Calu3 (cell line): ENCODE results near the gene ZNF583. TPM values are rescaled to one million over a fixed set of nuclear protein-coding genes. Genes with fewer than 3 reads are reported as not detected.

Experiments used
- BruUV-seq: library from RNA; stranded (reverse); fragments of 400-500 nt; replicated peaks from 2 replicates; lab custom pipeline; 2021; lab: Mats Ljungman, UMichigan
- CTCF ChIA-PET: fragments of 300-600 bp; sonication (Branson Sonifier 250); formaldehyde crosslinking; loops from one replicate; lab custom pipeline; 2022; ENCODE audit warnings: antibody characterized with exemption; lab: Charles Lee
- DNase-seq: peaks from one replicate; pipeline ENCODE4 v3.0.0; 2022
- H3K27ac Mint-ChIP-seq: one replicate; pipeline ENCODE4 v1.8.0; 2022; ENCODE audit warnings: mixed read lengths; ENCODE audit not compliant: unreplicated experiment
- H3K27me3 Mint-ChIP-seq: one replicate; pipeline ENCODE4 v1.8.0; 2022; ENCODE audit warnings: mixed read lengths; ENCODE audit not compliant: unreplicated experiment
- H3K36me3 Mint-ChIP-seq: one replicate; pipeline ENCODE4 v1.8.0; 2022; ENCODE audit warnings: mild to moderate bottlenecking, moderate library complexity, mixed read lengths; ENCODE audit not compliant: insufficient read depth, unreplicated experiment
- H3K4me1 Mint-ChIP-seq: one replicate; pipeline ENCODE4 v1.8.0; 2022; ENCODE audit warnings: mild to moderate bottlenecking, low read depth, mixed read lengths; ENCODE audit not compliant: unreplicated experiment
- H3K4me3 Mint-ChIP-seq: one replicate; pipeline ENCODE4 v1.8.0; 2022; ENCODE audit warnings: mild to moderate bottlenecking, low read depth, moderate library complexity, mixed read lengths; ENCODE audit not compliant: unreplicated experiment
- H3K9me3 Mint-ChIP-seq: one replicate; pipeline ENCODE4 v1.8.0; 2022; ENCODE audit warnings: low read depth, mixed read lengths; ENCODE audit not compliant: unreplicated experiment
- intact Hi-C: fragments of 100-400 bp; cut with micrococcal nuclease; formaldehyde crosslinking; loops from one replicate; pipeline ENCODE4 v1.10.0; 2022; ENCODE audit not compliant: unreplicated experiment
- total RNA-seq: library from RNA; stranded (reverse); gene quantifications from 2 replicates; pipeline ENCODE4 v1.2.3, GENCODE V29; 2022
- TF ChIP-seq, protein P1 (sequence below): fragments of 200-600 bp; IDR thresholded peaks from one replicate; pipeline ENCODE4 v1.8.0; 2022; ENCODE audit warnings: antibody characterized with exemption; ENCODE audit not compliant: unreplicated experiment

Gene ZNF583
- total RNA-seq, 1 experiment from 2014 or later: 2.3 TPM

DNA sequence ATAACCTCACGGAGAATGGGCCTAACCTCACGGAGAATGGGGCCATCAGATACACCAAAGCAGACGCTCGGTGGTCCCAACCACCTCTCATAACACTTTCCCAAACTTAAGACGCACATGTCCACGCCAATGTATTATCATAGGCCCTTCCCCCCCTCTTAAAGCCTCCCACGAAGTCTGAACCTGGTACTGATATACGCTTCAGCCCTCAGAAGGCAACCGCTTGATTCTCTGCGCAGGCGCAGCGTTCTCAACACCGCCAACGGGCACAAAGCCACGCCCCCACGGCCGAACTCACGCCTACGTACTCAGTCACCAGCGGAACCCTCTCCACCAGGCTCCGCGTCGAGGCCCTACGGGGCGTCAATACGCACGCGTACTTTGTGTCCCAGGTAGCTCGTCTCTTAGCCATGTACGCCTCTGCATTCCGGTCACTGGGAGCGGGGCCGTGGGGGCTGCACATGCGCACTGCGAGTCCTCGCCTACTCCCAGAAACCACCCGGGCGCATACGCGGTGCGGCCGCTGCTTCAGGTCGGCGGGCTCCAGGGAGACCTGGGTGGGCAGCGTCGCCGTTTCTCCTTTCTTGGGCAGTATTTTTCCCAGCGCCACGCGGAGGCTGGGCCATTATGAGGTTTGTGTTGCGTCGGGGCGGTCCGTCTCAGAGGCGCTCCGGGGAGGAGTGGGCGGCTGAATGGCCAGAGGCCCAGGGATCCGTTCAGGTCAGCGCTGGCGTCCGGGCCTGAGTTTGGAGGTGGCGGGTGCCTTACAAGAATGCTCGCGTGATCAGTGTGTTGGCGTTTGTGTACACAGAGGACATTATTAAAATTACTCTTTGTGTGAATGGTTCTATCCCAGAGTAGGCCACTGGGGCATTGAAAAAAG is 36.1 kb upstream of the ZNF583 start:
- intact Hi-C loops: no loop called here
- Mint-ChIP-seq H3K27ac (no peak overlapping the region), H3K4me1 (no peaks in the 10 kb centered on the region), H3K36me3 (no peaks in the 10 kb centered on the region), H3K4me3 (peak overlapping the region; percentile 16), H3K27me3 (no peaks in the 10 kb centered on the region), H3K9me3 (peaks cover 31% of the 10 kb centered on the region)
- TF ChIP-seq, protein P1, sequence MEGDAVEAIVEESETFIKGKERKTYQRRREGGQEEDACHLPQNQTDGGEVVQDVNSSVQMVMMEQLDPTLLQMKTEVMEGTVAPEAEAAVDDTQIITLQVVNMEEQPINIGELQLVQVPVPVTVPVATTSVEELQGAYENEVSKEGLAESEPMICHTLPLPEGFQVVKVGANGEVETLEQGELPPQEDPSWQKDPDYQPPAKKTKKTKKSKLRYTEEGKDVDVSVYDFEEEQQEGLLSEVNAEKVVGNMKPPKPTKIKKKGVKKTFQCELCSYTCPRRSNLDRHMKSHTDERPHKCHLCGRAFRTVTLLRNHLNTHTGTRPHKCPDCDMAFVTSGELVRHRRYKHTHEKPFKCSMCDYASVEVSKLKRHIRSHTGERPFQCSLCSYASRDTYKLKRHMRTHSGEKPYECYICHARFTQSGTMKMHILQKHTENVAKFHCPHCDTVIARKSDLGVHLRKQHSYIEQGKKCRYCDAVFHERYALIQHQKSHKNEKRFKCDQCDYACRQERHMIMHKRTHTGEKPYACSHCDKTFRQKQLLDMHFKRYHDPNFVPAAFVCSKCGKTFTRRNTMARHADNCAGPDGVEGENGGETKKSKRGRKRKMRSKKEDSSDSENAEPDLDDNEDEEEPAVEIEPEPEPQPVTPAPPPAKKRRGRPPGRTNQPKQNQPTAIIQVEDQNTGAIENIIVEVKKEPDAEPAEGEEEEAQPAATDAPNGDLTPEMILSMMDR: no peak
- CTCF ChIA-PET: no interaction called here
- DNase-seq: peak; percentile 6
- BruUV-seq: no TSS peak

DNA sequence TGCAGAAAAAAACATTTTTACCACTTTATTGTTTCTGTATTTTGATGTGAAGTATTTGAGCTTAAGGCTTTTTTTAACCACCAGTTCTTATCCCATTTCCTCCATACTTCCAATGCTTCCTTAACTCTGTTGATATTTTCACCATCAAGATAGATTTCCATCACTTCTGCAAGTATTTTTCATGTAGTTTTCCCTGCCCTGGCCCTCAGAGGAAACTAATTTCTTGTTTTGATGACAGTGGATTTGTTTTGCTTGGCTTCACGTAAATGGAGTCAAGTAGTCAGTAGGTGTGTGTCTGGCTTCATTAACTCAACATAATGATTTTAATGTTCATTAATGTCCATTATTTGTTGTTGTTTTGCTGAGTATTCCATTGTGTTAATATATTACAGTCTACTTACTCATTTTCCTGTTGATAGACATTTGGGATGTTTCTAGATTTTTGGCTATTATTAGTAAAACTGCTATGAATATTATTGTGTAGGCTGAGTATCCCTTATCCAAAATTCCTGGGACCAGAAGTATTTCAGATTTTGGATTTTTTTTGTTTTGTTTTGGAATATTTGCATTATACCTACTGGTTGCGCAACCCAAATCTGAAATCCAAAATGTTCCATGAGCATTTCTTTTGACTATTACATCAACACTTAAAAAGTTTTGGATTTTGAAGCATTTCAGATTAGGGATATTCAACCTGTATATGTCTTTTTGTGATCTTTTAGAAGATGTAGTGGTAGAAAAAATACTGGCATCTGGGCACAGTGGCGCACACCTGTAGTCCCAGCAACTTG is 34.1 kb upstream of the ZNF583 start:
- Mint-ChIP-seq H3K27me3 (no peaks in the 10 kb centered on the region), H3K4me1 (no peaks in the 10 kb centered on the region), H3K36me3 (no peaks in the 10 kb centered on the region), H3K4me3 (no peak overlapping the region), H3K27ac (no peak overlapping the region), H3K9me3 (peaks cover 24% of the 10 kb centered on the region)
- no peak for DNase-seq
- no TSS peak for BruUV-seq
- TF ChIP-seq, protein P1: no peak
- intact Hi-C loops: no loop called here
- CTCF ChIA-PET: no interaction called here

GRCh38 chr19:56372281-56372680 is 31.9 kb upstream of the ZNF583 start:
- H3K36me3 Mint-ChIP-seq: no peaks in the 10 kb centered on the region
- H3K9me3 Mint-ChIP-seq: peaks cover 26% of the 10 kb centered on the region
- H3K27ac Mint-ChIP-seq: no peak overlapping the region
- no peak overlapping the region for H3K4me3 Mint-ChIP-seq
- TF ChIP-seq, protein P1: no peak
- BruUV-seq: no TSS peak
- DNase-seq: no peak
- CTCF ChIA-PET: interaction anchor here (0.6 kb wide), 1 partner anchor 99 kb away, joined by 5 read pairs; no protein-coding TSS in a partner anchor
- no peaks in the 10 kb centered on the region for H3K4me1 Mint-ChIP-seq
- intact Hi-C loops: no loop called here
- H3K27me3 Mint-ChIP-seq: no peaks in the 10 kb centered on the region

- intact Hi-C loops: no loop called here
- Mint-ChIP-seq H3K4me1 (no peaks in the 10 kb centered on the region), H3K9me3 (peaks cover 24% of the 10 kb centered on the region), H3K27ac (no peak overlapping the region), H3K36me3 (no peaks in the 10 kb centered on the region), H3K27me3 (no peaks in the 10 kb centered on the region), H3K4me3 (no peak overlapping the region)
- DNase-seq: no peak
- CTCF ChIA-PET: no interaction called here
- BruUV-seq: no TSS peak
- TF ChIP-seq, protein P1: no peak
These were observed 26.8 kb upstream of the ZNF583 start for GRCh38 chr19:56377105-56377924.
